A375 (cell line): ENCODE measurements around the gene CCDC73. TPM values are rescaled to one million over a fixed set of nuclear protein-coding genes. Genes with fewer than 3 reads are reported as not detected.

ENCODE experiments used
- total RNA-seq: library from RNA; depleted of rRNA; stranded (reverse); fragments of >200 nt; shearing (Covaris generic); gene quantifications from 2 replicates; pipeline ENCODE4 v1.2.3, GENCODE V29; 2014; rRNA removed

CCDC73 gene
- total RNA-seq, result not detected in 2 replicates

DNA sequence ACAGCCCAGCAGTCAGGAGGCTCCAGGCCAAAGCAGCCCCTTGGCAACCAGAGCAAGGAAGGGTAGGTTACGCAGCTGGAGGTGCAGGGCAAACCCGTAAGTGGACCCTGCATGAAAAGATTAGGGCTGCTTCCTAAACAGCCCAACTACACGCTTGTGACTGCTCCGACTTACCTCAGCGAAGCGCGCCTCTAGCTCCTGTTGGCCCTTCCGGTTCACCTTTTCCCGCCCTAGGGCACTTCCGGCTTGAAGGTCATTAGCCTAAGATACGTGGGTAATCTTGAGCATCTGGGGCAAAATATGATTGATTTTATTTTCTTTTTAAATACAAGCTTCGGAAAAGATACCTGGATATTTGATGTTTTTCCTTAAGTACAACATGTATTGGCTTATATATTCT lies at the start of gene CCDC73:
CCDC73 (minus strand) TSS at position 224 of the 400 bp plus-strand sequence. CDS start 34,419 bp downstream, outside the sequence.

DNA sequence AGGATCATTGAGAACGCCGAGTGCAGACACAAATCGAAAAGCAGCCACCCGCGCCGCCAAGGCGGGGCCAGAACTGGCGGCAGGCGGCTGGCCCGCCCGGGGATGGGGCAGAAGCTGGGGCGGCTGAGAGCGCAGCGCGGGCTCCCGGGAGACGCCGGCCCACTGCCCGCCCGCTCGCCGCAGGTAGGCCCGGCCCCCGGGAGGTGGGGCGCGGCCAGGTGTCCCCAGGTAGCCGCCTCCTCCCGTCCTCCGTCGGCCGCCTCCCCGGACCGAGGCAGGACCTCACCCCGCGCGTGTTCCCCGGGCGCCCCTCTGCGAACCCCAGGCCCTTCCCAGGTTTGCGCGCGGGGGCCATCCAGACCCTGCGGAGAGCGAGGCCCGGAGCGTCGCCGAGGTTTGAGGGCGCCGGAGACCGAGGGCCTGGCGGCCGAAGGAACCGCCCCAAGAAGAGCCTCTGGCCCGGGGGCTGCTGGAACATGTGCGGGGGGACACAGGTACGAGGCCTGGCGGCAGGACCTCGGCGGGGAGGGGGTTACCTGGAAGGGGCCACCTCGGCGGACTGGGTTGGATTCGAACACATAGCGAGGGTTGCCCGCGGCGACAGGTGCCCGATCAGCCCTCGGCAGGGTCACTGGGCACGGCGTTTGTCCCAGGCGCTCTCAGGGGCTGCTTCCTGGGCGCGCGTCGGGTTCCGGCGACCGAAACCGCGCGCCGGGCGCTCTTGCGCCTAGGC lies 35.4 kb upstream of the CCDC73 start, which contains the start of gene PRRG4:
PRRG4 (plus strand) TSS at position 248 of the 733 bp plus-strand sequence. CDS start 603 bp downstream, outside the sequence.

GRCh38 chr11:32583459-32584271 lies 210.8 kb downstream of the CCDC73 start, which contains the start of gene EIF3M:
Gene EIF3M (plus strand): TSS chr11:32583831. CDS start chr11:32583888, 57 bp downstream.

Other genes with a start within 250 kb of the CCDC73 start
- 758 and 888 TPM in 2 replicates for gene EIF3M, start 210.8 kb downstream of the CCDC73 start, total RNA-seq
- gene PRRG4, start 35.3 kb upstream of the CCDC73 start, total RNA-seq, result 0.23 and 0.37 TPM in 2 replicates
- gene QSER1, start 98.1 kb upstream of the CCDC73 start, total RNA-seq, result 19.5 and 20.0 TPM in 2 replicates
- gene DEPDC7, start 221.2 kb upstream of the CCDC73 start, total RNA-seq, result 25.3 and 26.0 TPM in 2 replicates
- 17.5 and 45.6 TPM in 2 replicates for gene TCP11L1, start 244.9 kb upstream of the CCDC73 start, total RNA-seq